Panc1 (cell line): ENCODE data around the gene EHBP1L1.

ENCODE experiments used
- CTCF ChIP-seq: fragments of 450-650 bp; IDR thresholded peaks from 2 replicates; pipeline ENCODE4 v1.5.1; 2017; ENCODE audit warnings: mild to moderate bottlenecking
- POLR2AphosphoS5 ChIP-seq: IDR thresholded peaks from 2 replicates; pipeline ENCODE4 v1.6.1; 2012; ENCODE audit warnings: mild to moderate bottlenecking, low read depth, low read length, moderate library complexity

GRCh38 chr11:65586247-65586630 is 10.4 kb downstream of the EHBP1L1 start:
- no peak for TF ChIP-seq CTCF
- no peak for TF ChIP-seq POLR2AphosphoS5
